ENCODE data around the gene EIF4G3. TPM values are rescaled to one million over a fixed set of nuclear protein-coding genes. Genes with fewer than 3 reads are reported as not detected.

EIF4G3 gene
- polyA plus RNA-seq, 1 donor (not counting 4 experiments of a cell fraction or from before 2014, with no cell fraction given), result 44.6 TPM

DNA sequence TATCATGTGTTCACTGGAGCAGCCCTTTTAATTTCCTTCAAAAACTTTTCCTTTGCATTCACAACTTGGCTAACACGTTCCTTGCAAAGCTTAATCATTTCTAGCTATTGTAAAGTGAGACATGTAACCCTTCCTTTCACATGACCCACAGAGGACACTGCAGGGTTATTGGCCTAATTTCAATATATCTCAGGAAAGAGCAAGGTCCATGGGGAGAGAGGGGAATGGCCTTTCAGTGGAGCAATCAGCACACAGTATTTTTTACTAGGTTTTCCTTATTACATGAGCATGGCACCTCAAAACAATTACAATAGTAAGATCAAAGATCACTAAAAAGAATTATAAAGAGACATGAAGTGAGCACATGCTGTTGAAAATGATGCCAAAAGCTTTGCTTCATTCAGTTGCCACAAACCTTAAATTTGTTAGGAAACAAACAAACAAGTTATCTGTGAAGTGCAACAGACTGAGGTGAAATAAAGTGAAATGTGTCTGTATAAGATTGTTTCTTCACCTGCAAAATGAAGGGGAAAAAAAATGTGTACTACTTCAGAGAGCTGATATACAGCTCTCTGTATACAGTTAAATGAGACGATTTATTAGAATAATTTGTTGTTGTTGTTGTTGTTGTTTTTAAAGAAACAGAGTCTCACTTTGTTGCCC, 61.5 kb downstream of the EIF4G3 start:
- FAIRE-seq, result no peak
- H3K79me2 ChIP-seq (ENCODE audit: control insufficient read depth, insufficient read depth, low read length), result no peaks in the 10 kb centered on the region
- no peaks in the 10 kb centered on the region for H3K36me3 ChIP-seq (ENCODE audit: control insufficient read depth in 2 of 2, extremely low read depth in 1 of 2, insufficient read depth in 2 of 2, low read length in 2 of 2)

DNA sequence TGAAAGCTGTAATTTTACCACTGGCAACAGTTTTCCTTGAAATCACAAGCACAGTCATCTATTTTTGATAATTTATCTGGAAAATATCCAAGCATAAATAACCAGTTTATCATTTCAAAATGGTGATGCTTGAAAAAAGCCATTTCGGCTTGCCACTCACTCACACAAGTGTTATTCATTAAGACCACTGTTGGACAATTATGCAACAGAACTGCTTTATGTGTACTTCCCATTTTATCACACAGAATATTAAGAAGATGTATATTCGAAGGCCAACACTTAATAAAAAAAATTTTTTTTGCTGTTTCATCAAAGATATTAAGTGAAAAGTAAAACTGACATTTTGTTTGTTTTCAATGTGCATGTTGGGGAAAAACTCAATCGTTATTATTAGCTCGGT, 62.3 kb downstream of the EIF4G3 start:
- FAIRE-seq (no peak), DNase-seq (ENCODE audit: low read depth, low spot score) (no peak)
- dilution Hi-C loops (cut with MboI; ENCODE audit: extremely low pct_ligation_motif_present, low sequenced_read_pairs), result no loop called here
- H2AFZ ChIP-seq (ENCODE audit: control insufficient read depth, low read length), result no peak overlapping the region
- no peak overlapping the region for H3K4me3 ChIP-seq (ENCODE audit: control insufficient read depth in 2 of 3, extremely low read depth in 1 of 3, insufficient read depth in 2 of 3, low read depth in 1 of 3, low read length in 3 of 3)
- no peak overlapping the region for H3K27ac ChIP-seq (ENCODE audit: control insufficient read depth, insufficient read depth, low read length)
- H3K4me1 ChIP-seq (ENCODE audit: control insufficient read depth, extremely low read depth, insufficient read depth, low read length), result no peaks in the 10 kb centered on the region
- TF ChIP-seq EZH2 (IDR thresholded peaks at IDR 0.05; ENCODE audit: low read length), result no peak
- TF ChIP-seq, protein P1, sequence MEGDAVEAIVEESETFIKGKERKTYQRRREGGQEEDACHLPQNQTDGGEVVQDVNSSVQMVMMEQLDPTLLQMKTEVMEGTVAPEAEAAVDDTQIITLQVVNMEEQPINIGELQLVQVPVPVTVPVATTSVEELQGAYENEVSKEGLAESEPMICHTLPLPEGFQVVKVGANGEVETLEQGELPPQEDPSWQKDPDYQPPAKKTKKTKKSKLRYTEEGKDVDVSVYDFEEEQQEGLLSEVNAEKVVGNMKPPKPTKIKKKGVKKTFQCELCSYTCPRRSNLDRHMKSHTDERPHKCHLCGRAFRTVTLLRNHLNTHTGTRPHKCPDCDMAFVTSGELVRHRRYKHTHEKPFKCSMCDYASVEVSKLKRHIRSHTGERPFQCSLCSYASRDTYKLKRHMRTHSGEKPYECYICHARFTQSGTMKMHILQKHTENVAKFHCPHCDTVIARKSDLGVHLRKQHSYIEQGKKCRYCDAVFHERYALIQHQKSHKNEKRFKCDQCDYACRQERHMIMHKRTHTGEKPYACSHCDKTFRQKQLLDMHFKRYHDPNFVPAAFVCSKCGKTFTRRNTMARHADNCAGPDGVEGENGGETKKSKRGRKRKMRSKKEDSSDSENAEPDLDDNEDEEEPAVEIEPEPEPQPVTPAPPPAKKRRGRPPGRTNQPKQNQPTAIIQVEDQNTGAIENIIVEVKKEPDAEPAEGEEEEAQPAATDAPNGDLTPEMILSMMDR (optimal IDR thresholded peaks at IDR 0.05 in 1 of 3, IDR thresholded peaks at IDR 0.05 in 1 of 3, conservative IDR thresholded peaks at IDR 0.05 in 1 of 3; ENCODE audit: extremely low read depth in 1 of 3, insufficient read depth in 2 of 3, low read length in 3 of 3), result no peak
- H3K9me3 ChIP-seq (ENCODE audit: control insufficient read depth, low read depth, low read length), result no peaks in the 10 kb centered on the region
- no peak overlapping the region for H3K9ac ChIP-seq (ENCODE audit: control insufficient read depth, extremely low read depth, insufficient read depth, low read length)
- no peak overlapping the region for H3K4me2 ChIP-seq (ENCODE audit: control insufficient read depth, extremely low read depth, insufficient read depth, low read depth, low read length)
- peaks cover 0 to 4% of the 10 kb centered on the region in 2 experiments for H3K36me3 ChIP-seq (ENCODE audit: control insufficient read depth in 2 of 2, extremely low read depth in 1 of 2, insufficient read depth in 2 of 2, low read length in 2 of 2)
- no peaks in the 10 kb centered on the region for H3K9me1 ChIP-seq (ENCODE audit: control insufficient read depth, extremely low read depth, insufficient read depth, low read length)
- H3K79me2 ChIP-seq (ENCODE audit: control insufficient read depth, insufficient read depth, low read length), result no peaks in the 10 kb centered on the region
- no peaks in the 10 kb centered on the region for H4K20me1 ChIP-seq (ENCODE audit: control insufficient read depth, extremely low read depth, insufficient read depth, low read length)
- H3K27me3 ChIP-seq (ENCODE audit: control insufficient read depth, extremely low read depth, insufficient read depth, low read length), result no peaks in the 10 kb centered on the region

More for the DNA sequence above, 61.5 kb downstream of the EIF4G3 start:
- Histone ChIP-seq H3K4me2 (ENCODE audit: control insufficient read depth, extremely low read depth, insufficient read depth, low read depth, low read length) (no peak overlapping the region), H2AFZ (ENCODE audit: control insufficient read depth, low read length) (no peak overlapping the region), H3K9ac (ENCODE audit: control insufficient read depth, extremely low read depth, insufficient read depth, low read length) (no peak overlapping the region), H4K20me1 (ENCODE audit: control insufficient read depth, extremely low read depth, insufficient read depth, low read length) (no peaks in the 10 kb centered on the region), H3K4me1 (ENCODE audit: control insufficient read depth, extremely low read depth, insufficient read depth, low read length) (no peaks in the 10 kb centered on the region), H3K27me3 (ENCODE audit: control insufficient read depth, extremely low read depth, insufficient read depth, low read length) (no peaks in the 10 kb centered on the region), H3K9me1 (ENCODE audit: control insufficient read depth, extremely low read depth, insufficient read depth, low read length) (no peaks in the 10 kb centered on the region), H3K27ac (ENCODE audit: control insufficient read depth, insufficient read depth, low read length) (no peak overlapping the region), H3K9me3 (ENCODE audit: control insufficient read depth, low read depth, low read length) (no peaks in the 10 kb centered on the region), H3K4me3 (ENCODE audit: control insufficient read depth in 2 of 3, extremely low read depth in 1 of 3, insufficient read depth in 2 of 3, low read depth in 1 of 3, low read length in 3 of 3) (no peak overlapping the region)
- DNase-seq (ENCODE audit: low read depth, low spot score), result no peak
- dilution Hi-C loops (cut with MboI; ENCODE audit: extremely low pct_ligation_motif_present, low sequenced_read_pairs), result no loop called here
- TF ChIP-seq EZH2 (IDR thresholded peaks at IDR 0.05; ENCODE audit: low read length), result no peak
- TF ChIP-seq, protein P1 (optimal IDR thresholded peaks at IDR 0.05 in 1 of 3, IDR thresholded peaks at IDR 0.05 in 1 of 3, conservative IDR thresholded peaks at IDR 0.05 in 1 of 3; ENCODE audit: extremely low read depth in 1 of 3, insufficient read depth in 2 of 3, low read length in 3 of 3), result no peak
